GM12872 (cell line): ENCODE data around the gene ZMYM5.

Experiments
- CTCF ChIP-seq: IDR thresholded peaks from 3 replicates; pipeline ENCODE4 v1.5.1; 2011; ENCODE audit warnings: low read depth, mild to moderate bottlenecking, low read length, moderate library complexity; ENCODE audit not compliant: insufficient read depth

The ZMYM5 gene

GRCh38 chr13:19782049-19782726 is 81.3 kb downstream of the ZMYM5 start:
- TF ChIP-seq CTCF, result no peak

- TF ChIP-seq CTCF, result no peak
Measured at GRCh38 chr13:19781526-19781925, 81.9 kb downstream of the ZMYM5 start.
